Measurements from ENCODE around the gene TARS3.

- TF ChIP-seq CTCF (IDR thresholded peaks at IDR 0.05): no peak
- no peak for TF ChIP-seq EZH2 (IDR thresholded peaks at IDR 0.05; ENCODE audit: borderline replicate concordance, insufficient read depth, low read depth, low read length, poor library complexity, severe bottlenecking)
These were observed 39.4 kb downstream of the TARS3 start for GRCh38 chr15:101684877-101685276.
